Uterus (tissue), 4 donors: ENCODE results near the gene GMPR2. TPM values are rescaled to one million over a fixed set of nuclear protein-coding genes. Genes with fewer than 3 reads are reported as not detected.
"Not testable (repeated sequence)": the region's sequence is repeated elsewhere in the genome, so short reads cannot be mapped to it uniquely, and the experiment has no call there.

Experiments
- DNase-seq, 2 donors: peaks; one replicate each; pipeline ENCODE4 v3.0.0-alpha.2; 2019 to 2020
- H3K27ac ChIP-seq, 2 donors: fragments of 200-600 bp; sonication (generic); 1 replicate in 1 of 2; 2 replicates in 1 of 2; pipeline ENCODE4 v1.5.1; 2016 to 2018
- H3K27me3 ChIP-seq, 2 donors: fragments of 200-600 bp; sonication (generic); one replicate each; pipeline ENCODE4 v1.5.1; 2018 to 2019; ENCODE audit warnings: control low read depth in 1 of 2
- H3K36me3 ChIP-seq, 2 donors: fragments of 200-600 bp; sonication (generic); one replicate each; pipeline ENCODE4 v1.5.1; 2019; ENCODE audit warnings: control low read depth in 1 of 2
- H3K4me1 ChIP-seq, 2 donors: fragments of 200-600 bp; sonication (generic); one replicate each; pipeline ENCODE4 v1.5.1; 2018 to 2019; ENCODE audit warnings: control low read depth in 1 of 2
- H3K4me3 ChIP-seq, 2 donors: fragments of 200-600 bp; sonication (generic); 1 replicate in 1 of 2; 2 replicates in 1 of 2; pipeline ENCODE4 v1.5.1; 2018 to 2019; ENCODE audit warnings: mild to moderate bottlenecking in 1 of 2
- H3K9me3 ChIP-seq, 2 donors: fragments of 200-600 bp; sonication (generic); one replicate each; pipeline ENCODE4 v1.5.1; 2019; ENCODE audit warnings: control low read depth in 1 of 2
- CTCF ChIP-seq, 4 experiments: fragments of 200-600 bp in 2 of 4; fragments of 450-650 bp in 2 of 4; sonication (generic) in 2 of 4; IDR thresholded peaks; one replicate each; pipeline ENCODE4 v1.5.1; 2016 to 2019; ENCODE audit warnings: antibody characterized with exemption in 4 of 4, mild to moderate bottlenecking in 2 of 4, moderate library complexity in 1 of 4
- POLR2A ChIP-seq, 2 donors: fragments of 450-650 bp; IDR thresholded peaks; one replicate each; pipeline ENCODE4 v1.6.1; 2016; ENCODE audit warnings: antibody characterized with exemption in 2 of 2, mild to moderate bottlenecking in 1 of 2, moderate library complexity in 1 of 2
- intact Hi-C: fragments of 100-400 bp; cut with DNase I; formaldehyde crosslinking; loops from one replicate; pipeline ENCODE4 v1.15.1; 2023; ENCODE audit warnings: low total_unique reads
- total RNA-seq, 4 donors: library from RNA; depleted of rRNA in 3 of 4; stranded (reverse); fragments of >200 nt in 3 of 4; gene quantifications; one replicate each; pipeline versions ENCODE4 v1.1.0 to v1.2.4, GENCODE V29; 2014 to 2023
- donor health status: DM: yes; HTN: yes; CAD: no.

GMPR2 gene
- total RNA-seq, 4 donors from 2014 or later = 38.9 to 60.9 (median 48.8) TPM

- TF ChIP-seq CTCF (IDR thresholded peaks at IDR 0.05) (peak in 1 of 4 experiments; percentile 22), POLR2A (IDR thresholded peaks at IDR 0.05) (peak; percentile 65 to 69)
- no peaks in the 10 kb centered on the region for H3K9me3 ChIP-seq
- peak within 1 kb of the TSS; percentile 77 to 91 for H3K4me3 ChIP-seq
- intact Hi-C loops = no loop called here
- peak within 1 kb of the TSS; percentile 94 to 95 for H3K27ac ChIP-seq
- no peaks in the 10 kb centered on the region for H3K36me3 ChIP-seq
- H3K4me1 ChIP-seq = no peaks in the 10 kb centered on the region
- DNase-seq = peak; percentile 85 to 89
- no peaks in the 10 kb centered on the region for H3K27me3 ChIP-seq
These were observed 37.3 kb upstream of the GMPR2 start, which contains the start of gene TM9SF1 for GRCh38 chr14:24195186-24196070. TSS of gene TM9SF1 (minus strand) at chr14:24195441. CDS start at chr14:24195019, 422 bp downstream.

- no peaks in the 10 kb centered on the region for H3K27me3 ChIP-seq
- no peaks in the 10 kb centered on the region for H3K36me3 ChIP-seq
- DNase-seq = no peak
- peak overlapping the region; percentile 94 to 95 for H3K27ac ChIP-seq
- peak overlapping the region; percentile 77 to 91 for H3K4me3 ChIP-seq
- H3K4me1 ChIP-seq = no peaks in the 10 kb centered on the region
- intact Hi-C loops = no loop called here
- no peaks in the 10 kb centered on the region for H3K9me3 ChIP-seq
- TF ChIP-seq POLR2A (IDR thresholded peaks at IDR 0.05) = no peak
- no peak for TF ChIP-seq CTCF (IDR thresholded peaks at IDR 0.05)
These were observed 36.4 kb upstream of the GMPR2 start for GRCh38 chr14:24196071-24197055.

DNA sequence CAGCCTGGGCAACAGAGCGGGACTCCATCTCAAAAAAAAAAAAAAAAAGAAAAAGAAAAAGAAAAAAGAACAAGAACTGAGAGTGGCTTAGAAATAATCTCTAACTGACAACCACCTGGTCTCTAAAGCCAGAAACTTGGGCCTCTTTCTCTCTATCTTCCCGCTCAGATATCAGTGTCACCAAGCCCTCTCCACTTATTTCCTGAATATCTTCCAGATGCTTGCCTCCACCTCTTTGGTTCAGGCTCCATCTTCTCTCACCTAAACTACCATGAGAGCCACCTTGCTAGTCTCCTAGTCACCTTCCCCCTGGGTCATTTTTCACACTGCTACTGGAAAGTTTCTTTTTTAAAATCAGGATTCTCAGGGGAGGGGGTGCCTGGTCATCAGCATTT lies 35.7 kb upstream of the GMPR2 start:
- H3K4me3 ChIP-seq = no peak overlapping the region
- H3K27me3 ChIP-seq = no peaks in the 10 kb centered on the region
- intact Hi-C loops = no loop called here
- H3K27ac ChIP-seq = no peak overlapping the region
- no peaks in the 10 kb centered on the region for H3K4me1 ChIP-seq
- TF ChIP-seq POLR2A (IDR thresholded peaks at IDR 0.05) = no peak
- TF ChIP-seq CTCF (IDR thresholded peaks at IDR 0.05) = no peak
- DNase-seq = no peak
- no peaks in the 10 kb centered on the region for H3K9me3 ChIP-seq
- H3K36me3 ChIP-seq = no peaks in the 10 kb centered on the region

DNA sequence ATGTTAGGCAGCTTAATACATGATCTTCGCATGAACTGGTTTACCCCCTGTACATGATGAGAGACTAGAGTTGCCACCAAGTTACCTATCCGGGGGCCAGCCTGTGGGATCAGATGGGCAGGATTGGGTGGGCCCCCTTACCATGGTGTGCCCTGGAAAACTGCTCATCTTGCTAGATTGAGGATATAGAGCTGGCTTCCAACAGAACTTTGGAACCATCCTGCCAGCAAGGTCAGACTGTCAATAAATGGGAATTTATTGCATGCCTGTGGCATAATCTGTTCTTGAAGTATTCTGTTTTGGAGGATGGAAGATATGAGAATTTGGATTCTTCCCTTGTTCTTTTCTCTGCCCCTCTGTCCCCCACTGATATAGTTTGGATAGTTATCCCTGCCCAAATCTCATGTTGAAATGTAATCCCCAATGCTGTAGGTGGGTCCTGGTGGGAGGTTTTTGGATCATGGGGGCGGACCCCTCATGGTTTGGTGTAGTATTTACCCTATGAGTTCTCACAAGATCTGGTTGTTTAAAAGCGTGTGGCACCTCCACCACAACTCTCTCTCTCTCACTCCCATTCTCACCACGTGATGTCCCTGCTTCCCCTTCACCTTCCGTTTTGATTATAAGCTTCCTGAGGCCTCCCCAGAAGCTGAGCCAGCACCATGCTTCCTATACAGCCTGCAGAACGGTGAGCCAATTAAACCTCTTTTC lies 33.8 kb upstream of the GMPR2 start:
- Histone ChIP-seq H3K27ac (no peak overlapping the region), H3K36me3 (no peaks in the 10 kb centered on the region), H3K27me3 (no peaks in the 10 kb centered on the region), H3K4me3 (no peak overlapping the region), H3K9me3 (no peaks in the 10 kb centered on the region), H3K4me1 (no peaks in the 10 kb centered on the region)
- intact Hi-C loops = no loop called here
- TF ChIP-seq CTCF (IDR thresholded peaks at IDR 0.05) (no peak), POLR2A (IDR thresholded peaks at IDR 0.05) (no peak)
- no peak for DNase-seq

DNA sequence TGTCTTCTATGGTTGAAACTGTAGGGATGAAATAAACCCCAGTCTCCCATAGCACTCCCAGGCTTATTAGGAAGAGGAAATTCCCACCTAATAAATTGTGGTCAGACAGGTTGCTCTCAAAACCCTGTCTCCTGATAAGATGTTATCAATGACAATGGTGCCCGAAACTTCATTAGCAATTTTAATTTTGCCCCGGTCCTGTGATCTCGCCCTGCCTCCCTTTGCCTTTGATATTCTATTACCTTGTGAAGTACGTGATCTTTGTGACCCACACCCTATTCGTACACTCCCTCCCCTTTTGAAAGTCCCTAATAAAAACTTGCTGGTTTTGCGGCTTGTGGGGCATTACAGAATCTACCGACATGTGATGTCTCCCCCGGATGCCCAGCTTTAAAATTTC lies 30.2 kb upstream of the GMPR2 start:
- DNase-seq, H3K27me3 ChIP-seq, H3K36me3 ChIP-seq, intact Hi-C loops, H3K4me1 ChIP-seq, H3K27ac ChIP-seq, H3K9me3 ChIP-seq, H3K4me3 ChIP-seq: not testable (repeated sequence)

- H3K36me3 ChIP-seq = not testable (repeated sequence)
These were observed 29.4 kb upstream of the GMPR2 start for GRCh38 chr14:24203249-24203886.

More at GRCh38 chr14:24203249-24203886, 29.4 kb upstream of the GMPR2 start:
- H3K9me3 ChIP-seq, H3K27me3 ChIP-seq, H3K4me3 ChIP-seq, DNase-seq, intact Hi-C loops, H3K4me1 ChIP-seq, H3K27ac ChIP-seq: not testable (repeated sequence)
